Thyroid gland (tissue), 4 donors: ENCODE measurements around the gene WDPCP.

Source experiments
- CTCF ChIP-seq, 6 experiments: fragments of 200-600 bp in 3 of 6; fragments of 450-650 bp in 3 of 6; sonication (generic) in 3 of 6; IDR thresholded peaks; one replicate each; pipeline ENCODE4 v1.5.1; 2016 to 2019; ENCODE audit warnings: antibody characterized with exemption in 6 of 6, mild to moderate bottlenecking in 2 of 6, inconsistent platforms in 1 of 6, moderate library complexity in 1 of 6
- POLR2A ChIP-seq, 2 donors: fragments of 450-650 bp; IDR thresholded peaks; one replicate each; pipeline ENCODE4 v1.6.1; 2017; ENCODE audit warnings: antibody characterized with exemption in 2 of 2, mild to moderate bottlenecking in 2 of 2, moderate library complexity in 1 of 2

GRCh38 chr2:63484481-63484880 is 103.8 kb downstream of the WDPCP start:
- TF ChIP-seq CTCF (IDR thresholded peaks at IDR 0.05) (no peak), POLR2A (IDR thresholded peaks at IDR 0.05) (no peak)
